AG09309 (cell line): ENCODE results near the gene SNX6.
"Not testable (repeated sequence)": the region's sequence is repeated elsewhere in the genome, so short reads cannot be mapped to it uniquely, and the experiment has no call there.

Experiments used
- DNase-seq: peaks from one replicate; pipeline ENCODE4 v3.0.0-alpha.2; 2010; ENCODE audit warnings: low read depth
- H3K4me3 ChIP-seq: 2 replicates; pipeline ENCODE4 v1.5.1; 2011; ENCODE audit warnings: mild to moderate bottlenecking, low read depth, low read length, moderate library complexity; ENCODE audit not compliant: control insufficient read depth
- TF ChIP-seq, protein P1 (sequence below): IDR thresholded peaks from 2 replicates; pipeline ENCODE4 v1.5.1; 2011; ENCODE audit warnings: mild to moderate bottlenecking, low read depth, low read length, inconsistent platforms; ENCODE audit not compliant: insufficient read depth, control insufficient read depth; ENCODE audit errors: missing control alignments

The SNX6 gene

DNA sequence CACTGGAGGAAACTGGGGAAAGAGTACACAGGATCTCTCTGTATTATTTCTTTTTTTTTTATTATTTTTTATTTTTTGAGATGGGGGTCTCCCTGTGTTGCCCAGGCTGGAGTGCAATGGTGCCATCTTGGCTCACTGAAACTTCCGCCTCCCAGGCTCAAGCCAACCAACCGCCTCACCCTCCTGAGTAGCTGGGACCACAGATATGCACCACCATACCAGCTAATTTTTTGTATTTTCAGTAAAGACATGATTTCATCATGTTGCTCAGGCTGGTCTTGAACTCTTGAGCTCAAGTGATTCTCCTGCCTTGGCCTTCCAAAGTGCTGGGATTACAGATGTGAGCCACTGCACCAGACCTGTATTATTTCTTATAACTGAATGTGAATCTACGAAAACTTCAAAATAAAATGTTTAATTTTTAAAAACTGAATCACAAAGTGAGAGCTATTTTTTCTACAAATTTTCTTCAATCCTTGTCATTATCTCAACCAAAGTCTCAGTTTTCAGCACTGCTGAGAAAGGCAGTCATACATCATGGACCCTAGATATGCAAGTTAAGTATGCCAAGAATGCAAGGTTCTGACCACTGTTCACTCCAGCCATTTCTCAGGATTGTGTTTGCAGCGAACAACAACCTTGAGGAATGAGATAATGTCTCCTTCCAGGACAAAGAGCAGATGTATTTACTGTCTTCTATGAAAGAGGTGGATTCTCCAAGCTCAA is 92.8 kb downstream of the SNX6 start:
- TF ChIP-seq, protein P1, sequence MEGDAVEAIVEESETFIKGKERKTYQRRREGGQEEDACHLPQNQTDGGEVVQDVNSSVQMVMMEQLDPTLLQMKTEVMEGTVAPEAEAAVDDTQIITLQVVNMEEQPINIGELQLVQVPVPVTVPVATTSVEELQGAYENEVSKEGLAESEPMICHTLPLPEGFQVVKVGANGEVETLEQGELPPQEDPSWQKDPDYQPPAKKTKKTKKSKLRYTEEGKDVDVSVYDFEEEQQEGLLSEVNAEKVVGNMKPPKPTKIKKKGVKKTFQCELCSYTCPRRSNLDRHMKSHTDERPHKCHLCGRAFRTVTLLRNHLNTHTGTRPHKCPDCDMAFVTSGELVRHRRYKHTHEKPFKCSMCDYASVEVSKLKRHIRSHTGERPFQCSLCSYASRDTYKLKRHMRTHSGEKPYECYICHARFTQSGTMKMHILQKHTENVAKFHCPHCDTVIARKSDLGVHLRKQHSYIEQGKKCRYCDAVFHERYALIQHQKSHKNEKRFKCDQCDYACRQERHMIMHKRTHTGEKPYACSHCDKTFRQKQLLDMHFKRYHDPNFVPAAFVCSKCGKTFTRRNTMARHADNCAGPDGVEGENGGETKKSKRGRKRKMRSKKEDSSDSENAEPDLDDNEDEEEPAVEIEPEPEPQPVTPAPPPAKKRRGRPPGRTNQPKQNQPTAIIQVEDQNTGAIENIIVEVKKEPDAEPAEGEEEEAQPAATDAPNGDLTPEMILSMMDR: no peak
- DNase-seq: no peak
- H3K4me3 ChIP-seq: no peak overlapping the region

DNA sequence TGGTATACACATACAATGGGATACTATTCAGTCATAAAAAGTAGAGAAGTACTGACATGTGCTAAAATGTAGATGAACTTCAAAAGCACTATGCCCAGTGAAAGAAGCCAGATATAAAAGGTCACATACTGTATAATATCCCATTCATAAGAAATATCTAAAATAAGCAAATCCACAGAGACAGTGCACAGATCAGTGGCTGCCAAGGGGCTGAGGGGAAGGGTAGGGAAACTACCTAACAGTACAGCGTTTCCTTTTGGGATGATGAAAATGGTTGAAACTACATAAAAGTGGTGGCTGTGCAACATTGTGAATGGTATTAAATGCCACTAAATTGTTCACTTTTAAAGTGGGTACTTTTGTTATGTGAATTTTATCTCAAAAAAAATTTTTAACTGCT is 102.4 kb downstream of the SNX6 start:
- DNase-seq: no peak
- TF ChIP-seq, protein P1: no peak
- no peak overlapping the region for H3K4me3 ChIP-seq

DNA sequence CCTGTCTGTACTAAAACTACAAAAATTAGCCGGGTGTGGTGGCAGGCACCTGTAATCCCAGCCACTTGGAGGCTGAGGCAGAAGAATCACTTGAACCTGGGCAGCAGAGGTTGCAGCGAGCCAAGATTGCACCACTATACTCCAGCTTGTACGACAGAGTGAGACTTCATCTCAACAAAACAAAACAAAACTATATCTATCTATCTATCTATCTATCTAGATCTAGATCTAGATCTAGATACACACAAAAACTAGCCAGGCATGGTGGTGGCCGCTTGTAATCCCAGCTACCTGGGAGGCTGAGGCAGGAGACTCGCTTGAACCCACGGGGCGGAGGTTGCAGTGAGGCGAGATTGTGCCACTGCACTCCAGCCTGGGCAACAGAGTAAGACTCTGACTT is 105.7 kb downstream of the SNX6 start:
- DNase-seq, H3K4me3 ChIP-seq: not testable (repeated sequence)

DNA sequence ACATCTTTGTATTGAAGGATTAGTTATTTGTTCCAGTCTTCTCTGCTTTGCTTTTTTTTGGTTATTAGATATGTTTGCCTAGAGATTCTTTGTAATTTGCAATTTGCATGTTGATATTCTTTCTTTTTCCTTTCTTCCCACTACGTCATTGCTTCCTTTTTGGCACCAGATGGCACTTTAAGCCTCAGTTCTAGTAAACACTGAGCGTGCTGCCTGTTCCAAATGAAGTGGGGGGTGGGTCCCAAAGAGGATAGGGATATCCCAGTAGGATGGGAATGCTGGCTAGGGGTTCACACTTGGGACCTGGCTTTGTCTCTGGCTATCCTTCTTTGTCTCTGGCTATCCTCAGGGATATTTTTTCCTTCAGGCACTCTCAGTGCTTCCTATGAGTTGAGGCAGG is 107.5 kb downstream of the SNX6 start:
- DNase-seq: no peak
- no peak overlapping the region for H3K4me3 ChIP-seq
- TF ChIP-seq, protein P1: no peak

DNA sequence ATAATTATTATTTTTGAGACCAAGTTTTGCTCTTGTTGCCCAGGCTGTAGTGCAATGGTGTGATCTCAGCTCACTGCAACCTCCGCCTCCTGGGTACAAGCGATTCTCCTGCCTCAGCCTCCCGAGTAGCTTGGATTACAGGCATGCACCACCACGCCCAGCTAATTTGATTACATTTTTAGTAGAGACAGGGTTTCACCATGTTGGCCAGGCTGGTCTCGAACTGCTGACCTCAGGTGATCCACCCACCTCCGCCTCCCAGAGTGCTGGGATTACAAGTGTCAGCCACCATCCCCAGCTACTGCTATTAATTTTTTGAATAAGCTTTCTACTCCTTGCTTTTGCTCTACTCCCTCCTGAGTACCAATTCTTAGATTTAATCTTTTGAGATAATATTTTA is 108.9 kb downstream of the SNX6 start:
- DNase-seq, H3K4me3 ChIP-seq: not testable (repeated sequence)

DNA sequence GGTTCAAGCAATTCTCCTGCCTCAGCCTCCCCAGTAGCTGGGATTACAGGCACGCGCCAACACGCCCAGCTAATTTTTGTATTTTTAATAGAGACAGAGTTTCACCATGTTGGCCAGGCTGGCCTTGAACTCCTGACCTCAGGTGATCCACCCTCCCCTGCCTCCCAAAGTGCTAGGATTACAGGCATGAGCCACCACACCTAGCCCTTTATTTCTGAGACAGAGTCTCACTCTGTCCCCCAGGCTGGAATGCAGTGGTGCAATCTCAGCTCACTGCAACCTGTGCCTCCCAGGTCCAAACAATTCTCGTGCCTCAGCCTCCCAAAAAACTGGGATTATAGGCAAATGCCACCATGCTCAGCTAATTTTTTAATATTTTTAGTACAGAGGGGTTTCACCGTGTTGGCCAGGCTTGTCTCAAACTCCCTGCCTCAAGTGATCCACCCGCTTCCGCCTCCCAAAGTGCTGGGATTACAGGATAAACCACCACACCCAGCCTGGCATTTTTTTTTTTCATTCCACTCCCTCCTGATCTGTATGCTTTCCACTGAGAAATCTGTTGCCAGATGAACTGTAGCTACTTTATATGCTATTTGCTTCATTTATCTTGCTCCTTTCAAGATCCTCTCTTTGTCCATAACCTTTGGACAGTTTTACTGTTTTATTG is 109.5 kb downstream of the SNX6 start:
- DNase-seq, H3K4me3 ChIP-seq: not testable (repeated sequence)
